ENCODE measurements around the gene HCRTR2.

- no peak for TF ChIP-seq PKNOX1 (IDR thresholded peaks at IDR 0.05)
- TF ChIP-seq ELF4 (IDR thresholded peaks at IDR 0.05): no peak
- no peak for TF ChIP-seq HDGF (IDR thresholded peaks at IDR 0.05; ENCODE audit: borderline replicate concordance)
- TF ChIP-seq SUZ12 (IDR thresholded peaks at IDR 0.05): no peak
- no peak for TF ChIP-seq FOXK2 (IDR thresholded peaks at IDR 0.05)
- TF ChIP-seq FOXM1 (IDR thresholded peaks at IDR 0.05; ENCODE audit: borderline replicate concordance): no peak
- TF ChIP-seq FOXA1 (IDR thresholded peaks at IDR 0.05): no peak
- TF ChIP-seq SP1 (IDR thresholded peaks at IDR 0.05): no peak
Measured at GRCh38 chr6:55304747-55305146, 130.4 kb downstream of the HCRTR2 start.

All from HEK293T (cell line).